ENCODE measurements around the gene NFIC.
"Not testable (repeated sequence)": the region's sequence is repeated elsewhere in the genome, so short reads cannot be mapped to it uniquely, and the experiment has no call there.

Gene NFIC

DNA sequence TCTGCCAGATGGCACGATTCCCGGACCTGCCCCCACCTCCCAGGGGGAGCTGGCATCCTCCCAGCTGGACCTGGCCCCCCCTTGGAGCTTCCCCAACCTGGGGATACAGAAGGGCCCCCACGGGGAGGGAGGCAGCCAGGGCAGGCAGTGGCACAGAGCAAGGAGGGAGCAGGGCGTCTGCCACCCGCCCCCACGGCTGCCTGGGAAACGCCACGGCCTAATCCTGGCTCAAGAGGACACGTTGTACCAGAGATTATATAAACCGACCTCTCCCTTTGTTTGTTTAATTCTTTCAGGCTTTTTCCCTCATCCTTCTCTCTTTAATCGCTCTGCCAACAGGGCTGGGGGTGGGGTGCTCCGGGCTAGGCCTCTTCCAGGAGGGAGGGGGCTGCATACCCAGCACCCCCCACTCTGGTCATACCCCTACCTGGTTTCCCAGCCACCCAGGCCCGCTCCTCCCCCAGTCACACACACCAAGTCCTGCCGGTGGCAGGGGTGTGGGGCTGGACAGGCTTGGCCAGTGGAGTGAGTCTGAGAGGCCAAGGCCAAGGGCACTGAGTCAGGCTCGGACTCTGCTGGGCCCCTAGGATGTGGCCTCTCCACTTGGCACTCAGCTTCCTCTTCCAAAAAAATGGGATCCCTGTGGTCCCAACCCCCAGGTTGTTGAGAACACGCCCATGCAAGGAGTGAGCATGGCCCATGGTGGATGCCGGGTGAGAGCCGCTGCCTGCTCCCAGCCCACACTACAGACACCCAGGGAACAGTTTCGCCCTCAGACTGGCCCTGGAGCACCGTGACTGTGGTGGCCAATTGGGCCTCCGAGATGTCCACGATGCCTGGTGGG lies 29.5 kb upstream of the NFIC start:
- H3K4me3 ChIP-seq (ENCODE audit: low read depth, low read length) = no peak overlapping the region
- in situ Hi-C loops (cut with HindIII; ENCODE audit: low sequenced_read_pairs) = no loop called here
- no peak for DNase-seq (ENCODE audit: low read depth)

GRCh38 chr19:3338541-3339181 lies 27.7 kb upstream of the NFIC start:
- in situ Hi-C loops (cut with HindIII; ENCODE audit: low sequenced_read_pairs) = no loop called here
- H3K4me3 ChIP-seq (ENCODE audit: low read depth, low read length) = no peak overlapping the region
- DNase-seq (ENCODE audit: low read depth) = no peak
- no peak for TF ChIP-seq CTCF (IDR thresholded peaks at IDR 0.05; ENCODE audit: low read depth, low read length, missing control alignments)

More for the DNA sequence above, 29.5 kb upstream of the NFIC start:
- TF ChIP-seq CTCF (IDR thresholded peaks at IDR 0.05; ENCODE audit: low read depth, low read length, missing control alignments) = no peak

DNA sequence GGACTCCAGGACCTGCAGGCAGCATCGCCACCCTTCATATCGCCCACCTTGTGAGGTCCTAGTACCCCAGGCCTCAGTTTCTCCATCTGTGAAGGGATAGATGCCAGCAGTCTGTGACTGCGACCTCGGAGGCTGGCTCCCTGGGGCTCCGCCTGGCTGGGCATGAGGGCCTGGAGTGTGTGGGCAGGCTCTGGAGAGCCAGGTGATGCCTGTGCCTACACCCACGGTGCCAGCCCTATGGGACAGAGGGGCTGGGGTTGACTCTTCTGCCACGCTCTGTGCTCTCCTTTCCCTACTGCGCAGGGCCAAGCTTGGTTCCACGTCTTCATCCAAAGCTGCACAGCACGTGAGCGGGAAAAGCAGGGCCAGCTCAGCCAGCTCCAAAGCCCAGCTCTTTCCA lies 26.0 kb upstream of the NFIC start:
- TF ChIP-seq CTCF (IDR thresholded peaks at IDR 0.05; ENCODE audit: low read depth, low read length, missing control alignments) = no peak
- no peak overlapping the region for H3K4me3 ChIP-seq (ENCODE audit: low read depth, low read length)
- in situ Hi-C loops (cut with HindIII; ENCODE audit: low sequenced_read_pairs) = no loop called here
- no peak for DNase-seq (ENCODE audit: low read depth)

- no peak for DNase-seq (ENCODE audit: low read depth)
- in situ Hi-C loops (cut with HindIII; ENCODE audit: low sequenced_read_pairs) = no loop called here
- TF ChIP-seq CTCF (IDR thresholded peaks at IDR 0.05; ENCODE audit: low read depth, low read length, missing control alignments) = no peak
- no peak overlapping the region for H3K4me3 ChIP-seq (ENCODE audit: low read depth, low read length)
Observed at GRCh38 chr19:3342246-3342645, 24.1 kb upstream of the NFIC start.

DNA sequence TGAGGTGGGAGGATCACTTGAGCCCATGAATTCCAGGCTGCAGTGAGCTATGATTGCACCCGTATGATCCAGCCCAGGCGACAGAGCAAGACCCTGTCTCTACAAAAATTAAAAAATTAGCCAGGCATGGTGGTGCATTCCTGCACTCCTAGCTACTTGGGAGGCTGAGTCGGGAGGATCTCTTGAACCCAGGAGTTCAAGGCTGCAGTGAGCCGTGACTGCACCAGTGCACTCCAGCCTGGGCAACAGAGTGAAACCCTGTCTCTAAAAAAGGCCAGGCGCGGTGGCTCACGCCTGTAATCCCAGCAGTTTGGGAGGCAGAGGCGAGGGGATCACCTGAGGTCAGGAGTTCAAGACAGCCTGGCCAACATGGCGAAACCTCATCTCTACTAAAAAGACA lies 23.4 kb upstream of the NFIC start:
- DNase-seq (ENCODE audit: low read depth); in situ Hi-C loops (cut with HindIII; ENCODE audit: low sequenced_read_pairs); H3K4me3 ChIP-seq (ENCODE audit: low read depth, low read length): not testable (repeated sequence)

DNA sequence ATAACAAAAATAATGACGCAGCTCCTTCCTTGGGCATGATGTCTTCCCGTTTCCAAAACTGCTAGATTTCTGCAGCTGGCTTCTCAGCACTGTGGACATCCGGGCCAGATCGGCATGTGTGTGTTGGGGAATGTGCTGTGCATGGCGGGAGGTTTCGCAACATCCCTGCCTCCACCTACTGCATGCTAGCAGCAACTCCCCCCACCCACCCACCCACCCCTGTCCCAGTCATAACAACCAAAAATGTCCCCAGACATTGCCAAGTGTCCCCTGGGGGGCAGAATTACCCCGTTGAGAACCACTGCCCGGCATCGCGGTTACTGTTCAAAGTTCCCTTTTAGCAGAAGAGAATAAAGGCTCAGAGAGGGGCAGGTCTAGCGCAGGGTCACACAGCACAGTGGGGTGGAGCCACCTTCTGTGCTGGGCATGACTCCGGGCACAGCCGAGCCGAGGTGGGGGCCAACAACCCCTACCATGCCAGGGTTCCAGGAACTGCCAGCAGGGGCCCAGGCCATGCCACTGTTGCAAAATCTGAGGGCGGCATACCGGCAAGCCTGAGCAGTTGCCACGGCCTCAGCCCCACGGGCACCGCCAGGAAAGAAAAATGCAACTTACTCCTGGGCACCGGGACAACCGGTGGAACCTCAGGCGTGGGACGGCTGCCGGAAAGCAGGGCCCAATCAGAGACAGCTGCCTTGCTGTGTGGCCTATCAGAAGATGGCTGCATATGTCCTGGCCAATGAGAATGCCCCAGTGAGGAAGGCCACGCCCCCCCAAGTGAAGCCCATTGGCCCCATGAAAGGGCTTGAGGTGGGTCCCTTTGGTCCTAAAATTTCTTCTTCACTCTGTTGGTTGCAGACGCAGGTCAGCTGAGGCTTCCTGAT lies 22.5 kb upstream of the NFIC start:
- in situ Hi-C loops (cut with HindIII; ENCODE audit: low sequenced_read_pairs) = no loop called here
- DNase-seq (ENCODE audit: low read depth) = peak; percentile 58
- no peak for TF ChIP-seq CTCF (IDR thresholded peaks at IDR 0.05; ENCODE audit: low read depth, low read length, missing control alignments)
- H3K4me3 ChIP-seq (ENCODE audit: low read depth, low read length) = peak overlapping the region; percentile 30

Measured in astrocyte of the cerebellum (primary cell).